AG04450 (cell line): ENCODE data around the gene GPR157. TPM values are rescaled to one million over a fixed set of nuclear protein-coding genes. Genes with fewer than 3 reads are reported as not detected.

Experiments
- CTCF ChIA-PET: fragments of 300-600, 350-600 bp; formaldehyde crosslinking; extraction: SDS; loops from one replicate; lab custom pipeline; 2022; ENCODE audit warnings: antibody characterized with exemption, inconsistent platforms; lab: Charles Lee
- POLR2A ChIA-PET: fragments of 350-600 bp; formaldehyde crosslinking; extraction: SDS; loops from one replicate; lab custom pipeline; 2021; ENCODE audit warnings: antibody characterized with exemption, inconsistent platforms; lab: Yijun Ruan, JAX
- DNase-seq: peaks from one replicate; pipeline ENCODE4 v3.0.0-alpha.2; 2011; ENCODE audit warnings: low read depth, low spot score
- H3K27ac ChIP-seq: one replicate; pipeline ENCODE4 v1.5.1; 2012; ENCODE audit warnings: low read depth, low read length, control low read depth
- H3K27me3 ChIP-seq: one replicate; pipeline ENCODE4 v1.6.0; 2012; ENCODE audit warnings: low read length; ENCODE audit not compliant: control insufficient read depth, insufficient read depth
- H3K4me3 ChIP-seq: 2 replicates; pipeline ENCODE4 v1.5.1; 2011; ENCODE audit warnings: mild to moderate bottlenecking, low read depth, low read length, control low read depth
- H3K9me3 ChIP-seq: 2 replicates; pipeline ENCODE4 v1.5.1; 2012; ENCODE audit warnings: low read length; ENCODE audit not compliant: control insufficient read depth, insufficient read depth
- polyA plus RNA-seq: library from polyadenylated mRNA; depleted of rRNA; stranded (reverse); fragments of >200 nt; gene quantifications from 2 replicates; pipeline ENCODE4 v1.2.3, GENCODE V29; 2011
- TF ChIP-seq, protein P1 (sequence below): IDR thresholded peaks from 2 replicates; pipeline ENCODE4 v1.5.1; 2011; ENCODE audit warnings: low read depth, low read length, control low read depth, inconsistent platforms

GPR157 gene
- polyA plus RNA-seq, 1 experiment = 1.1 TPM

DNA sequence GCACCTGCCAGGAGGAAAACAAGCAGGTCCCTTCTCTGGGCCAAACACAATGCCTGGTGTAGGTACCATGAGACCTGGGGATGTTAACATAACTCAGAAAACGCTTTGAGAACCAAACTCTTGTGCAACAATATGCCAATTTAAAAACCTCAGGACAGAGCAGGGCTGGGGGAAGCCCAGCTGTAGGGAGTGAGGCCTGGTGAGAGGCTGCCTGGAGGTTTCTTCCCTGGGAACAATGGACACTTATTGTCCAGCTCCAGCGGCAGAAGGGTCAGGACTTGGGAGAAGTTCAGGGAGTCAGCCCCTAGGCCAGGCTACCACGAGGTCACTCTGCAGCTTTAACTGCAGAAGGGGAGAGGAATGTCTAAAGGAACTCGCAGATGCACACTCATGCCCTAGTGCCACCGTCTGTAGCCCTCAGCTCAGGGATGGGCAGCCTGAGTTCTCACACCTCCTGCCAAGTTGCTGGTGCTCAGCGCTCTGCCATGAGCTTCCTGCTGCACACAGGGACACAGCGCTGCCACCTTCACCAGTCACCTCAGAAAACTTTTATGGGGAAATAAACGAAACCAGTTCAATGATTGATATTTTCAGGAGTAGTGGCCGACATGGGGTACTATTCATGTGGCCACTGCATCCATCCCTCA lies 8.5 kb downstream of the GPR157 start:
- Histone ChIP-seq H3K27ac (no peak overlapping the region), H3K4me3 (no peak overlapping the region), H3K27me3 (no peaks in the 10 kb centered on the region), H3K9me3 (no peaks in the 10 kb centered on the region; the same call in 1 of the 2 replicates)
- CTCF ChIA-PET = interaction anchor here (1.1 to 2.6 kb wide), 2 partner anchors 10 to 113 kb away, joined by 3 to 16 read pairs; no protein-coding TSS in a partner anchor
- POLR2A ChIA-PET = interaction anchor here (0.5 to 0.6 kb wide), 2 partner anchors 40 to 303 kb away, joined by 3 to 8 read pairs; partner anchors contain the start of gene RERE
- TF ChIP-seq, protein P1, sequence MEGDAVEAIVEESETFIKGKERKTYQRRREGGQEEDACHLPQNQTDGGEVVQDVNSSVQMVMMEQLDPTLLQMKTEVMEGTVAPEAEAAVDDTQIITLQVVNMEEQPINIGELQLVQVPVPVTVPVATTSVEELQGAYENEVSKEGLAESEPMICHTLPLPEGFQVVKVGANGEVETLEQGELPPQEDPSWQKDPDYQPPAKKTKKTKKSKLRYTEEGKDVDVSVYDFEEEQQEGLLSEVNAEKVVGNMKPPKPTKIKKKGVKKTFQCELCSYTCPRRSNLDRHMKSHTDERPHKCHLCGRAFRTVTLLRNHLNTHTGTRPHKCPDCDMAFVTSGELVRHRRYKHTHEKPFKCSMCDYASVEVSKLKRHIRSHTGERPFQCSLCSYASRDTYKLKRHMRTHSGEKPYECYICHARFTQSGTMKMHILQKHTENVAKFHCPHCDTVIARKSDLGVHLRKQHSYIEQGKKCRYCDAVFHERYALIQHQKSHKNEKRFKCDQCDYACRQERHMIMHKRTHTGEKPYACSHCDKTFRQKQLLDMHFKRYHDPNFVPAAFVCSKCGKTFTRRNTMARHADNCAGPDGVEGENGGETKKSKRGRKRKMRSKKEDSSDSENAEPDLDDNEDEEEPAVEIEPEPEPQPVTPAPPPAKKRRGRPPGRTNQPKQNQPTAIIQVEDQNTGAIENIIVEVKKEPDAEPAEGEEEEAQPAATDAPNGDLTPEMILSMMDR = no peak
- no peak for DNase-seq

DNA sequence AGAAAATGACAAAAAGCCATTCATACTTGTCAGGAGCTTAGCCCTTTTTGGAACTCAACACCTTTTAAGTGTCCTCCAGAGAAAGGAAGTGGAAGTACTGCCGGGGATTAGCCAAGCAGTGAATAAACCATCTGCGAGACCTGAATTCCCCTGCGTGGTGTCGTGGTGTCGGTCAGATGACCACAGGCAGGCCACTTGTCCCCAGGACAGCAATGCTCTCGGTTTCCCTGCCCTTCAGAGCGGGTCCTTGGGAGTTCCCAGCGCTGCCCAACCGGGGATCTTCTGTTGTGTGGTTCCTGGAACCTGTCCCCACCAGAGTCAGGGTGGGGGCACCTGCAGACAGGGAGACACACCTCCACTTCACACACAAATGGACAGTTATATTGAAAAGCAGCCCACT lies 9.2 kb downstream of the GPR157 start:
- no peak overlapping the region for H3K4me3 ChIP-seq
- TF ChIP-seq, protein P1 = no peak
- H3K27ac ChIP-seq = no peak overlapping the region
- ChIA-PET POLR2A (no interaction called here), CTCF (interaction anchor here (1.1 kb wide), 1 partner anchor 114 kb away, joined by 3 read pairs; no protein-coding TSS in a partner anchor)
- no peaks in the 10 kb centered on the region for H3K27me3 ChIP-seq
- no peak for DNase-seq
- no peaks in the 10 kb centered on the region; the same call in 1 of the 2 replicates for H3K9me3 ChIP-seq

DNA sequence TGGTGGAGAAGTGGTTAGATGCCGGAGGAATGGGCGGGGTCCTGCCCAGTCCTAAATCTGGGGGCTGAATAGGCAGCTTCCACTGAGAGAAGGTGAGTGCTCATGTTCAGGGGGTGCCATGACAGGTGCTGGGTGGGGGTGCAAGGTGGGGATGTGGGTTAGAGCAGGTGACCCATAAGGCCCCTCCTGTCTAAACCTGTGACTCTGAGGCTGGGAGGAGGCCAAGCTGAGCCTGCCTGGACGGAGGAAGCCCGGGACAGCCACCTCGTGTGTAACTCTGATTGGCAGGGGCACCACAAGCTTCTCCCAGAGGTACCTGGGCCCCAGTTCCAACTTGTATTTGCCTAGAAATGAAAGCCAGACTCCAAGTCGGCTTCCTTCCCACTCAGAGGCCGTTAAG lies 10.7 kb downstream of the GPR157 start:
- DNase-seq = no peak
- ChIA-PET POLR2A (no interaction called here), CTCF (interaction anchor here (1.1 kb wide), 1 partner anchor 78 kb away, joined by 3 read pairs; no protein-coding TSS in a partner anchor)
- Histone ChIP-seq H3K9me3 (no peaks in the 10 kb centered on the region), H3K4me3 (no peak overlapping the region), H3K27me3 (no peaks in the 10 kb centered on the region), H3K27ac (no peak overlapping the region)
- TF ChIP-seq, protein P1 = no peak

DNA sequence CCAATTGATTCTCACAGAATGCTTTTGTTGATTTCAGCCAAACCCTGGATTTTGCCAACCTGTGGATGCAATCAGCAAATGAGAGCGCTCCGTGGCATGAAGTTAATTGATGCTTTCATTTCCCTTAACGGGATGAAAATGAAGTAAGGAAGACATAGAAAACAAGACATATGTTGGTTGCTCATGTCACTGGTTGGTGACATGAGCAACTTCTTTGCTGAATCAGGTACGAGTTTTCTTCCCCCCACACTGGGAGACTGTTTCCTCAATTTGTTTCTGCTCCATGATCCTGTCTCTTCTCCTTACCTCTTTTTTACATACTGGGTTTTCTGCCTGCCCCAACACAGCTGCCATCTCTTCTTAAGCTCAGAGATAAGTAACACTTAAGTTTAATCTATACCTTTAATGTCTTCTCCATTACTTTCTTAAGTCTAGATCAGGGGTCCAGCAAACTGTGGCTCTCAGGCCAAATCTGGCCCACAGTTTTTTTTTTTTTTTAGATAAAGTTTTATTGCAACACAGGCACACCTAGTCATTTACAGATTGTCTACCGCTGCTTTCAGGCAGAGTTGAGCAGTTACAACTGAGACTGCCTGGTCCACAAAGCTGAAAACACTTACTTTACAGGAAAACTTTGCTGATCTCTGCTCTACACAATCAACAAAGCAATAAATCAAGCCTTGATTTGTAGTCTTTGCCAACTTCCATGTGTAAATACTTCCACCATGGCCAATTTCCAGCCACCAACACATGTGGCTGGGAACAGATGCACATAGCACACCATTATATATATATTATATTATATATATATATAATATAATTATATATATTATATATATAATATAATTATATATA lies 13.3 kb downstream of the GPR157 start:
- ChIA-PET CTCF (interaction anchor here (0.7 to 1.7 kb wide), 2 partner anchors 14 to 323 kb away, joined by 3 to 4 read pairs; no protein-coding TSS in a partner anchor), POLR2A (no interaction called here)
- TF ChIP-seq, protein P1 = no peak
- DNase-seq = no peak
- H3K27ac ChIP-seq = no peak overlapping the region
- no peaks in the 10 kb centered on the region for H3K27me3 ChIP-seq
- H3K9me3 ChIP-seq = no peaks in the 10 kb centered on the region
- no peak overlapping the region for H3K4me3 ChIP-seq
